ENCODE measurements around the gene OXNAD1.

The OXNAD1 gene

DNA sequence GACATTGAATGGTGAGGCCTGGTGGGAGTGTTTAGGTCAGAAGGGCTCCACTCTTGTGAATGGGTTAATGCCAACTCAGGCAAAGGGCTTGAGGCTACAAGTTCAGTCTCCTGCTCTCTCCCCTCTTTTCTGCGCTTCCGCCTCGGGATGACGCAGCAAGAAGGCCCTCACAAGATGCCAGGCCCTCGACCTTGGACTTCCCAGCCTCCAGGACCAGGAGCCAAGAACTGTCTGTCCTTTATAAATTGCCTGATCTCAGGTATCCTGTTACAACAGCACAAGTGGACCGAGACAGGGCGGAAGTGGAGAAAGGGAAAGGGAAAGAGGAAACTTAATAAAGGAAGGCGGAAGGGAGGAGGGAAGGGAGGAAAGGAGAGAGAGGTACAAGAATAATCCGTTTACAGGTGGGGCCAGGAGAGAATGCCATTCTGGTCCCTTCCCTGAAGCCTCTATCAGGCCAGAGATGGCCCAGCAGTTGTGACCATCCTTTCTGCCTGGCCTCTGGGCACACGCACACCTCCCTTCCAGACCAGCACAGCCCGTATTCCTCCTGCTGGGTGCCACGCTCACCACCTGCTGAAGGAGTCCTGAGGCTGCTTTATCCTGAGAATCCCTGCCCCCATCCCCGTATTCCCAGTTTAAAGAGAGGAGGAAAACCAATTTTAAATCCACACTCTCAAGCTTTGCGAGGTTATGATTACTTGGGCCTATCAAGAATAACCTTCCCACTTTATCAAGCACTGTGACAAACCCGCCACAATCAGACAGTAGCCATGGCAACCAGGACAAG, 64.2 kb downstream of the OXNAD1 start:
- no peak for DNase-seq

GRCh38 chr3:16329826-16330129, 64.8 kb downstream of the OXNAD1 start:
- no peak for DNase-seq

DNA sequence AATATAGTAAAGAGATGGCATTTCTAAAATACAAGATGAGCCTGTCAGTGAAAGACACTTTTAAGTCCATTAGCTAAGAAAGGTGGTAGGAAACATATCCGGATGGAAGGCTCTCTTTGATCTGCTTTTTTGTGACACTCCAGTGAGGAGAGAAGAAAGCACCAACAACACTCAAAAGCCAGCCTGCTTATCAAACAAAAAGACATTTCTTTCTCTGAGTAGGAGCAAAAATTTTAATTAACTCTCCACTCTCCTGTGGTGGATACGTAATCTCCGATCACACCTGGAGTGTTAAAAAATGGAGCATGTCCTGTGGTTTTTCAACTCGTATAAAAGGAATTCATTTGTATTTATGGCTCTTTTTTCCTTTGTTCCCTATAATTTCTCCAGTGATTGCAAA, 65.3 kb downstream of the OXNAD1 start:
- no peak for DNase-seq

DNA sequence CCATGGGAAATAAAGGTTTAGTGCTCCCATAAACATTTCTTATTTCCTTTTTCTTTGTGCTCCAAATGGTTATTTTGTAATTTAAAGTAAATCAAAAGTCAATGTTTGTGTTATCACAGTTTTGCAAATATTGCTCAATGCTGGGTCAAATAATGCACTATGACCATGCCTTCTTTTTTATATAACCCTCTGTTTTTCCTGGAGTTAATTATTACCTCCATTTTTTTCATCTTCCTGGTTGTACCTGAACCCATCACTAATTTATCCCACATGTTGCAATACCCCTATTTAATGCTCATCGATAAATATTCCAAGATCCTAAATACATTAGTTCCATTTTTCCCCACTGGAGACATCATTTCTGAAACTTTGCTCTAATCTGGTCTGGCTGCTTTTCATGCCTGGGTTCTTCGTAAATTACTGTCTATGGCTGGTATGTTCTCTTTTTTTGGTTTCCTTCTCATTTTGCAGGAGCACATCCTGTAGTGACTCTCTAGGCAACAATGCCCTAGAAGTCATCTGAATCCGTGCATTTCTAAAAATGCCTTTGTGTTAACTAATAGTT, 66.4 kb downstream of the OXNAD1 start:
- DNase-seq: no peak

- no peak for DNase-seq
Observed at GRCh38 chr3:16332904-16333426, 68.0 kb downstream of the OXNAD1 start.

- DNase-seq: no peak
Observed at GRCh38 chr3:16334909-16335308, 69.9 kb downstream of the OXNAD1 start.

GRCh38 chr3:16335333-16335732, 70.3 kb downstream of the OXNAD1 start:
- DNase-seq: no peak

GRCh38 chr3:16335772-16336645, 71.0 kb downstream of the OXNAD1 start:
- no peak for DNase-seq

DNA sequence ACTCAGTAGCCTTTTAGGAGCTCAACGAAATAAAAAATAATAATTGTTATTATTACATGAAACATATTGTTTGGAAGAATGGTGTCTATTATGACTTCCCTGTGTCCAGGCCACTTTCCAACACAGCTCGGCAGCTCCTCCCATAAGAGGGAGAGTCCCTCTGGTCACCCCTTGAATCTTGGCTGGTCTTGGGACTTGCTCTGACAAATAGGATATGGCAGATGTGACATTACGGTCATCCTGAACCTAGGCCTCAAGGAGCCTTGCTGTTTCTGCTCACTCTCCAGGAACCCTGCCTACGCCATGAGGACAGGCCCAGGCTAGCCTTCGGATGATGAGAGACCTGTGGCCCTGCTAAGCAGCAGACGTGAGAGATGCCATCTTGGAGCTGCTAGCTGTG, 71.8 kb downstream of the OXNAD1 start:
- no peak for DNase-seq

DNA sequence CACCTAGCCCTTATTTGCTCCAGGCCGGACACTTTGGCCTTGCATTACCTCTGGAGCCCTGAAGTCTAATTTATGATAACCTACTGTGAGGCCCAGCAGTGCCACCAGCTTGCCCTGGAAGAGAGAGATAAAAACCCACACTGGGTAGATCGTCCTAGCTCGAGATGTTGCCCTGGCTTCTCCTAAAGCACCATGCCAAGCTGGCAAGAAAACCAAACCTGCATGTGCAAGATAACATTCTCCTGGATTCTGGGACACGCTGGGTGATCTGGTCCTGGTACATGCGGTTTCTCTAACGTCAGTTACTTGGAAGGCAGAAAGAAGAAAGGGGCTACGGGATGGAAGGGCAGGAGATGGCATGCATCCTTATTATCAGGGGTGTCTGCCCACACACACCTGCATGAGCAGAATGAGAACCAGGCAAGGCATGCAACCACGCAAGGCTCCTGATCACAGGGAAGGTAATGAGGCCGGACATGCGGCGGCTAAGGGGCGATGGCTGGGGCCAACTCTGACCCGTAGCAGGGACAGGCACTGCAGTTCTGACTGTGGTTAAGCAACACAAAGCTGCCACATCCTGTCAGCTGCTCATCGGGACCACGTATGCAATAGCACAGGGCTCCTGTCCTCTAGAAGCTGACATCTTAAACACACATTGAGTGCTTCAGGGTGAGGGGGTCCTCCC, 73.0 kb downstream of the OXNAD1 start:
- DNase-seq: peak; percentile 50

- DNase-seq: no peak
Observed at GRCh38 chr3:16338999-16339398, 74.0 kb downstream of the OXNAD1 start.

GRCh38 chr3:16343101-16343500, 78.1 kb downstream of the OXNAD1 start:
- no peak for DNase-seq

GRCh38 chr3:16346413-16347081, 81.5 kb downstream of the OXNAD1 start:
- DNase-seq: no peak

DNA sequence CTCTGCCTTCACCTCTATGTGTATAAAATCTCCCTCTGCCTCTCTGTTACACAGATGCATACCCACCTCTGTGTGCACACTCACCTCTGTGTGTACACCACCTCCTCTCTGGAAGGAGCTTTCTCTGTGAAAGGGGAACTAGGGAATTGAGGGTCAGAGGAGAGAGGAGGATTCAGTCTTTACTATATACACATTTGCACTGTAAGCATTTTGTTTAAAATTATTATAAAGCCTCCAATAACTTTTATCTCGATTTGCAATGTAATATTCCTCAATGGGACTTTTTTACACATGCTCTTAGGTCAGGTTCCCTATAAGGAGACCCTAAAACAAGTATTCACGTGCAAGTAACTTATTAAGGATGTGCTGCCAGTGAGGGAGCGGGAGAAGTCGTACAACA, 82.5 kb downstream of the OXNAD1 start:
- DNase-seq: no peak

GRCh38 chr3:16349986-16350596, 85.1 kb downstream of the OXNAD1 start:
- no peak for DNase-seq

- no peak for DNase-seq
Observed at GRCh38 chr3:16350597-16351318, 85.7 kb downstream of the OXNAD1 start.

DNA sequence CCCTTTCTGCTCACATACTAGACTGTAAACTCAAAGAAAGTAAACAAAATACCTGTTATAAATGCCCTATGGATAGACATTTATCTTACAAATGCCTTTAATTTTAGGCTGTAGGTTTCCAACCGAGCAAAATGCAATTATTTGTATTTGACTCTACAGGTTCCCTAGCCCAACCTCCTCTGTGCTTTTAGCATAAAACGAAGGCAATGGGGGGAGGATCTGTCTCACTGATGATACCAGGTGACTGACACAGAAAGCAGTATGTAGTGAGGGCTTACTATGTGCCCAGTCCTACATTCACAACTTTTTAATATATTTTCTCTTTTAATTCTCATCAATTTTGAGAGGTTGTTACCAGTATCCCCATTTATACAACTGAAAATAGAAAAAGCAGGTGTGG, 87.4 kb downstream of the OXNAD1 start:
- DNase-seq: no peak

GRCh38 chr3:16354291-16354690, 89.3 kb downstream of the OXNAD1 start:
- no peak for DNase-seq
